Sigmoid colon (tissue), 7 donors: Measurements from ENCODE around the gene NRF1. TPM values are rescaled to one million over a fixed set of nuclear protein-coding genes. Genes with fewer than 3 reads are reported as not detected.

ENCODE experiments used
- DNase-seq: peaks from one replicate; pipeline ENCODE4 v3.0.0-alpha.2; 2019
- H3K27ac ChIP-seq, 4 donors: fragments of 200-600 bp; sonication (generic); one replicate each; pipeline ENCODE4 v1.5.1; 2016 to 2019; ENCODE audit warnings: mild to moderate bottlenecking in 1 of 4
- H3K27me3 ChIP-seq, 3 donors: fragments of 200-600 bp; sonication (generic); one replicate each; pipeline ENCODE4 v1.5.1; 2019; ENCODE audit warnings: mild to moderate bottlenecking in 1 of 3
- H3K36me3 ChIP-seq, 4 donors: fragments of 200-600 bp; sonication (generic); one replicate each; pipeline ENCODE4 v1.5.1; 2016 to 2019
- H3K4me1 ChIP-seq, 4 donors: fragments of 200-600 bp; sonication (generic); one replicate each; pipeline ENCODE4 v1.5.1; 2017 to 2019
- H3K4me3 ChIP-seq, 4 donors: fragments of 200-600 bp; sonication (generic); one replicate each; pipeline ENCODE4 v1.5.1; 2017 to 2019; ENCODE audit warnings: mild to moderate bottlenecking in 2 of 4, moderate library complexity in 1 of 4
- H3K9me3 ChIP-seq, 4 donors: fragments of 200-600 bp in 3 of 4; sonication (generic) in 3 of 4; one replicate each; pipeline versions ENCODE4 v1.5.1 to v1.6.1; 2013 to 2019
- CTCF ChIP-seq, 4 experiments: fragments of 450-650 bp in 3 of 4; fragments of 200-600 bp in 1 of 4; IDR thresholded peaks; one replicate each; pipeline ENCODE4 v1.5.1; 2016 to 2019; ENCODE audit warnings: antibody characterized with exemption in 4 of 4, mild to moderate bottlenecking in 3 of 4, moderate library complexity in 2 of 4
- EP300 ChIP-seq, 4 donors: sonication (generic); formaldehyde crosslinking; IDR thresholded peaks; one replicate each; pipeline ENCODE4 v1.6.1; 2017; ENCODE audit warnings: antibody characterized with exemption in 4 of 4
- POLR2A ChIP-seq, 2 donors: fragments of 450-650 bp; IDR thresholded peaks; one replicate each; pipeline ENCODE4 v1.6.1; 2016; ENCODE audit warnings: antibody characterized with exemption in 2 of 2, mild to moderate bottlenecking in 2 of 2, moderate library complexity in 2 of 2
- POLR2AphosphoS5 ChIP-seq, 4 donors: sonication (generic); formaldehyde crosslinking; IDR thresholded peaks; one replicate each; pipeline ENCODE4 v1.6.1; 2017; ENCODE audit warnings: antibody characterized with exemption in 4 of 4
- WGBS, 2 donors: extraction: QIAGEN DNeasy Blood & Tissue Kit; methylation state at CpG; one replicate each; pipeline ENCODE4 v1.1.7; 2013; 5-methylcytosine and 5-hydroxymethylcytosine counted together
- intact Hi-C: fragments of 100-400 bp; cut with DNase I; formaldehyde crosslinking; loops from one replicate; pipeline ENCODE4 v1.15.1; 2023
- polyA plus RNA-seq, 3 donors: library from polyadenylated mRNA; stranded (reverse); fragments of 200-250 nt; gene quantifications; one replicate each; pipeline ENCODE4 v1.2.3, GENCODE V29; 2013
- total RNA-seq, 4 donors: library from RNA; depleted of rRNA; stranded (reverse); fragments of >200 nt; gene quantifications; one replicate each; pipeline ENCODE4 v1.1.0, GENCODE V29; 2016
- donor health status: healthy with polysubstance abuse.
- donor health status: Bipolar disorder and iron deficiency.
- donor health status: healthy.

Gene NRF1
- total and polyA plus RNA-seq, 7 donors: 4.8 to 18.1 (median 15.0) TPM

- Histone ChIP-seq H3K4me1 (peaks cover 0 to 17% (median 11%) of the 10 kb centered on the region in 4 donors), H3K4me3 (no peak overlapping the region), H3K27me3 (no peaks in the 10 kb centered on the region), H3K27ac (no peak overlapping the region), H3K36me3 (no peaks in the 10 kb centered on the region), H3K9me3 (no peaks in the 10 kb centered on the region)
- intact Hi-C loops: loop anchor here (10.0 kb wide), 1 partner anchor 409 kb away; no protein-coding TSS in a partner anchor
- TF ChIP-seq POLR2AphosphoS5 (IDR thresholded peaks at IDR 0.05) (no peak), CTCF (IDR thresholded peaks at IDR 0.05) (no peak), POLR2A (IDR thresholded peaks at IDR 0.05) (no peak), EP300 (IDR thresholded peaks at IDR 0.05) (no peak)
- WGBS, 2 donors: 92 to 93% methylated on average over 6 of the region's 6 CpGs
- no peak for DNase-seq
Observed at GRCh38 chr7:129605960-129606614, 5.4 kb upstream of the NRF1 start.

- no peak for DNase-seq
- H3K4me3 ChIP-seq: no peak overlapping the region
- TF ChIP-seq CTCF (IDR thresholded peaks at IDR 0.05) (no peak), POLR2A (IDR thresholded peaks at IDR 0.05) (no peak), POLR2AphosphoS5 (IDR thresholded peaks at IDR 0.05) (no peak), EP300 (IDR thresholded peaks at IDR 0.05) (no peak)
- no peak overlapping the region for H3K27ac ChIP-seq
- H3K36me3 ChIP-seq: no peaks in the 10 kb centered on the region
- no peaks in the 10 kb centered on the region for H3K27me3 ChIP-seq
- intact Hi-C loops: loop anchor here (10.0 kb wide), 1 partner anchor 408 kb away; no protein-coding TSS in a partner anchor
- WGBS, 2 donors: 53 to 81% methylated on average over 7 of the region's 7 CpGs
- no peaks in the 10 kb centered on the region for H3K9me3 ChIP-seq
- H3K4me1 ChIP-seq: peaks cover 0 to 17% (median 11%) of the 10 kb centered on the region in 4 donors
Observed at GRCh38 chr7:129606803-129607202, 4.7 kb upstream of the NRF1 start.

- H3K4me1 ChIP-seq: peaks cover 0 to 17% (median 11%) of the 10 kb centered on the region in 4 donors
- TF ChIP-seq EP300 (IDR thresholded peaks at IDR 0.05): no peak
- TF ChIP-seq CTCF (IDR thresholded peaks at IDR 0.05): peak in 1 of 4 experiments; percentile 13
- no peak for TF ChIP-seq POLR2AphosphoS5 (IDR thresholded peaks at IDR 0.05)
- TF ChIP-seq POLR2A (IDR thresholded peaks at IDR 0.05): no peak
- intact Hi-C loops: loop anchor here (10.0 kb wide), 1 partner anchor 407 kb away; no protein-coding TSS in a partner anchor
- no peak overlapping the region for H3K4me3 ChIP-seq
- no peak for DNase-seq
- 82 to 84% methylated on average over 7 of the region's 7 CpGs for WGBS, 2 donors
- H3K9me3 ChIP-seq: no peaks in the 10 kb centered on the region
- no peaks in the 10 kb centered on the region for H3K27me3 ChIP-seq
- no peaks in the 10 kb centered on the region for H3K36me3 ChIP-seq
- H3K27ac ChIP-seq: no peak overlapping the region
Observed at GRCh38 chr7:129607471-129608120, 3.9 kb upstream of the NRF1 start.

GRCh38 chr7:129609666-129610065 is 1.9 kb upstream of the NRF1 start:
- H3K4me1 ChIP-seq: peaks cover 0 to 32% (median 25%) of the 10 kb centered on the region in 4 donors
- no peak for DNase-seq
- intact Hi-C loops: loop anchor here (5.0 to 10.0 kb wide), 3 partner anchors 218 to 405 kb away; partner anchors contain the start of gene AHCYL2
- H3K9me3 ChIP-seq: no peaks in the 10 kb centered on the region
- H3K36me3 ChIP-seq: no peaks in the 10 kb centered on the region
- H3K27me3 ChIP-seq: no peaks in the 10 kb centered on the region
- no peak overlapping the region for H3K4me3 ChIP-seq
- 92 to 93% methylated on average over 2 of the region's 2 CpGs for WGBS, 2 donors
- H3K27ac ChIP-seq: no peak overlapping the region
- no peak for TF ChIP-seq EP300 (IDR thresholded peaks at IDR 0.05)
- no peak for TF ChIP-seq POLR2AphosphoS5 (IDR thresholded peaks at IDR 0.05)
- no peak for TF ChIP-seq CTCF (IDR thresholded peaks at IDR 0.05)
- no peak for TF ChIP-seq POLR2A (IDR thresholded peaks at IDR 0.05)
